ENCODE measurements around the gene NOVA2.

Gene NOVA2

GRCh38 chr19:45990113-45990728, 16.6 kb upstream of the NOVA2 start:
- DNase-seq (ENCODE audit: low read depth), result no peak
- no peak overlapping the region for H3K4me3 ChIP-seq (replicated peaks; ENCODE audit: low read depth, low read length)
- TF ChIP-seq CTCF (IDR thresholded peaks at IDR 0.05; ENCODE audit: low read length, missing control alignments), result no peak

- DNase-seq (ENCODE audit: low read depth), result no peak
- no peak for TF ChIP-seq CTCF (IDR thresholded peaks at IDR 0.05; ENCODE audit: low read length, missing control alignments)
- H3K4me3 ChIP-seq (replicated peaks; ENCODE audit: low read depth, low read length), result no peak overlapping the region
These were observed 11.7 kb upstream of the NOVA2 start for GRCh38 chr19:45985321-45985720.

GRCh38 chr19:45981350-45981749, 7.7 kb upstream of the NOVA2 start:
- peak; percentile 26 for DNase-seq (ENCODE audit: low read depth)
- H3K4me3 ChIP-seq (replicated peaks; ENCODE audit: low read depth, low read length), result no peak overlapping the region
- no peak for TF ChIP-seq CTCF (IDR thresholded peaks at IDR 0.05; ENCODE audit: low read length, missing control alignments)

GRCh38 chr19:45978156-45978555, 4.5 kb upstream of the NOVA2 start:
- H3K4me3 ChIP-seq (replicated peaks; ENCODE audit: low read depth, low read length), result no peak overlapping the region
- TF ChIP-seq CTCF (IDR thresholded peaks at IDR 0.05; ENCODE audit: low read length, missing control alignments), result no peak
- DNase-seq (ENCODE audit: low read depth), result no peak

- no peak overlapping the region for H3K4me3 ChIP-seq (replicated peaks; ENCODE audit: low read depth, low read length)
- no peak for TF ChIP-seq CTCF (IDR thresholded peaks at IDR 0.05; ENCODE audit: low read length, missing control alignments)
- no peak for DNase-seq (ENCODE audit: low read depth)
These were observed 2.5 kb upstream of the NOVA2 start for GRCh38 chr19:45976178-45976577.

GRCh38 chr19:45975306-45976070, 1.8 kb upstream of the NOVA2 start:
- TF ChIP-seq CTCF (IDR thresholded peaks at IDR 0.05; ENCODE audit: low read length, missing control alignments), result no peak
- DNase-seq (ENCODE audit: low read depth), result no peak
- no peak overlapping the region for H3K4me3 ChIP-seq (replicated peaks; ENCODE audit: low read depth, low read length)

Data from fibroblast of pulmonary artery (primary cell).